ENCODE results near the gene SERINC5. TPM values are rescaled to one million over a fixed set of nuclear protein-coding genes. Genes with fewer than 3 reads are reported as not detected.

Gene SERINC5
- total and polyA plus RNA-seq, 2 experiments from 2014 or later = 5.4 to 11.7 TPM

- Histone ChIP-seq H3K4me3 (no peak overlapping the region), H3K9ac (no peak overlapping the region), H4K20me1 (ENCODE audit: insufficient read depth) (no peaks in the 10 kb centered on the region), H3K4me2 (ENCODE audit: unreplicated experiment) (no peak overlapping the region), H2AFZ (no peak overlapping the region), H3K27me3 (replicated peaks; ENCODE audit: insufficient read depth) (no peaks in the 10 kb centered on the region), H3K9me2 (ENCODE audit: insufficient read depth) (no peaks in the 10 kb centered on the region), H3K9me3 (ENCODE audit: low read depth) (no peaks in the 10 kb centered on the region), H3F3A (ENCODE audit: insufficient read depth) (no peaks in the 10 kb centered on the region), H3K79me2 (ENCODE audit: insufficient read depth) (peaks cover 21% of the 10 kb centered on the region), H3K4me1 (ENCODE audit: insufficient read depth) (no peaks in the 10 kb centered on the region), H3K27ac (no peak overlapping the region), H3K36me3 (ENCODE audit: low read depth) (no peaks in the 10 kb centered on the region)
- no peak for DNase-seq
- TF ChIP-seq EZH2phosphoT487 (IDR thresholded peaks at IDR 0.05; ENCODE audit: insufficient read depth, low read depth) (no peak), EZH2 (IDR thresholded peaks at IDR 0.05; ENCODE audit: insufficient read depth, poor library complexity, severe bottlenecking) (no peak)
- in situ Hi-C loops (cut with MboI) = no loop called here
- WGBS, 2 experiments (ENCODE audit: low coverage in 1 of 2, low lambda C conversion rate in 2 of 2, missing lambda C conversion rate in 2 of 2) = 94 to 96% methylated on average over 9 of the region's 9 CpGs
Observed at GRCh38 chr5:80223561-80223960, 32.3 kb downstream of the SERINC5 start.

DNA sequence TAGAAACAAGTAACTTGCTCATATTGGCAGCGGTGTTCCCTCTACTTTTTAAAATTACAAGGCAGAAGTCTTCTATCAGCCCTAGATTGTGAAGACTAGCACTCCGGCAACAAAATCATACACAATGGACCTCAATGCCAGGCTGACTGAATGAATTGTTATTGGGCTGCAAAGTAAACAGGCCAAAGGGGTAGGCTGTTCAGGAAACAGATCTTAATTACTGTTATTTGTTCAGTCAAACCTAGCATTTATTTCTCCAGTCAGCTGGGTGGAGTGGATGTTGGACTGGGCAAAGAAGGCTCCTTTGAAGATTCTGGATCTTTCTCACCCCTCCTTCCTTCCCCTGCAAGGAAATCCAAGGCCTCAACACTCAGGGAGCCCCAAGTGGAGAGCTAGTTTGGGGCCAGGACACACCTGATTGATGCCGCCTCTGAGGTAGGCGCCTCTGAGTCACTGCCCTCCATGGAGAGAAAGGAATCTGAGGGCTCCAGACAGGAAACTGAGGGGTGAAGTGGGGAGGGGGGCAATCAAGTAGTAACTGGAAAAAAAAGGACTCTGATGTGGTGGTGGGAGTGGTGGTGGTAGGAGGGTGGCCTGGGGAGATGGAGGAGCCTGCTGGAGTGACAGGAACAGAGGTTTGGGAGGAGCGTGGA, 35.5 kb downstream of the SERINC5 start:
- Histone ChIP-seq H3K79me2 (ENCODE audit: insufficient read depth) (0 out of 2 replicates have a peak, but pooled peaks cover 4% of the 10 kb centered on the region), H3K9ac (no peak overlapping the region), H3K4me3 (no peak overlapping the region), H3K27me3 (replicated peaks; ENCODE audit: insufficient read depth) (no peaks in the 10 kb centered on the region), H3K4me2 (ENCODE audit: unreplicated experiment) (no peak overlapping the region), H3K4me1 (ENCODE audit: insufficient read depth) (peaks cover 3% of the 10 kb centered on the region; the same call in 1 of the 2 replicates), H3K9me2 (ENCODE audit: insufficient read depth) (no peaks in the 10 kb centered on the region), H3K36me3 (ENCODE audit: low read depth) (no peaks in the 10 kb centered on the region), H3K27ac (no peak overlapping the region), H3K9me3 (ENCODE audit: low read depth) (no peaks in the 10 kb centered on the region), H3F3A (ENCODE audit: insufficient read depth) (no peaks in the 10 kb centered on the region), H2AFZ (no peak overlapping the region), H4K20me1 (ENCODE audit: insufficient read depth) (no peaks in the 10 kb centered on the region)
- no peak for DNase-seq
- in situ Hi-C loops (cut with MboI) = no loop called here
- TF ChIP-seq EZH2phosphoT487 (IDR thresholded peaks at IDR 0.05; ENCODE audit: insufficient read depth, low read depth) (no peak), EZH2 (IDR thresholded peaks at IDR 0.05; ENCODE audit: insufficient read depth, poor library complexity, severe bottlenecking) (no peak)
- WGBS, 2 experiments (ENCODE audit: low coverage in 1 of 2, low lambda C conversion rate in 2 of 2, missing lambda C conversion rate in 2 of 2) = 96 to 99% methylated on average over 5 of the region's 5 CpGs

GRCh38 chr5:80219391-80219790, 36.5 kb downstream of the SERINC5 start:
- no peak for TF ChIP-seq EZH2 (IDR thresholded peaks at IDR 0.05; ENCODE audit: insufficient read depth, poor library complexity, severe bottlenecking)
- no peak for TF ChIP-seq EZH2phosphoT487 (IDR thresholded peaks at IDR 0.05; ENCODE audit: insufficient read depth, low read depth)
- WGBS, 2 experiments (ENCODE audit: low coverage in 1 of 2, low lambda C conversion rate in 2 of 2, missing lambda C conversion rate in 2 of 2) = 81 to 90% methylated on average over 4 of the region's 4 CpGs
- Histone ChIP-seq H3K9me3 (ENCODE audit: low read depth) (no peaks in the 10 kb centered on the region), H3K36me3 (ENCODE audit: low read depth) (no peaks in the 10 kb centered on the region), H3K4me1 (ENCODE audit: insufficient read depth) (peaks cover 8% of the 10 kb centered on the region), H3K9ac (no peak overlapping the region), H3K4me3 (no peak overlapping the region), H3K79me2 (ENCODE audit: insufficient read depth) (0 out of 2 replicates have a peak, but pooled peaks cover 3% of the 10 kb centered on the region), H4K20me1 (ENCODE audit: insufficient read depth) (no peaks in the 10 kb centered on the region), H3K27me3 (replicated peaks; ENCODE audit: insufficient read depth) (no peaks in the 10 kb centered on the region), H3K4me2 (ENCODE audit: unreplicated experiment) (no peak overlapping the region), H3K27ac (no peak overlapping the region), H3F3A (ENCODE audit: insufficient read depth) (0 out of 2 replicates have a peak, but pooled peaks cover 3% of the 10 kb centered on the region), H3K9me2 (ENCODE audit: insufficient read depth) (no peaks in the 10 kb centered on the region), H2AFZ (no peak overlapping the region)
- no peak for DNase-seq
- in situ Hi-C loops (cut with MboI) = no loop called here

- Histone ChIP-seq H3K79me2 (ENCODE audit: insufficient read depth) (0 out of 2 replicates have a peak, but pooled peaks cover 3% of the 10 kb centered on the region), H3K4me2 (ENCODE audit: unreplicated experiment) (no peak overlapping the region), H3K9me2 (ENCODE audit: insufficient read depth) (no peaks in the 10 kb centered on the region), H4K20me1 (ENCODE audit: insufficient read depth) (no peaks in the 10 kb centered on the region), H3K4me1 (ENCODE audit: insufficient read depth) (peaks cover 15% of the 10 kb centered on the region), H3K36me3 (ENCODE audit: low read depth) (no peaks in the 10 kb centered on the region), H3F3A (ENCODE audit: insufficient read depth) (peaks cover 10% of the 10 kb centered on the region; the same call in 1 of the 2 replicates), H3K27ac (no peak overlapping the region), H2AFZ (no peak overlapping the region), H3K27me3 (replicated peaks; ENCODE audit: insufficient read depth) (no peaks in the 10 kb centered on the region), H3K4me3 (no peak overlapping the region), H3K9ac (no peak overlapping the region), H3K9me3 (ENCODE audit: low read depth) (no peaks in the 10 kb centered on the region)
- in situ Hi-C loops (cut with MboI) = no loop called here
- DNase-seq = no peak
- 38 to 56% methylated on average over 2 of the region's 2 CpGs for WGBS, 2 experiments (ENCODE audit: low coverage in 1 of 2, low lambda C conversion rate in 2 of 2, missing lambda C conversion rate in 2 of 2)
- TF ChIP-seq EZH2 (IDR thresholded peaks at IDR 0.05; ENCODE audit: insufficient read depth, poor library complexity, severe bottlenecking) = no peak
- TF ChIP-seq EZH2phosphoT487 (IDR thresholded peaks at IDR 0.05; ENCODE audit: insufficient read depth, low read depth) = no peak
Observed at GRCh38 chr5:80217667-80218066, 38.2 kb downstream of the SERINC5 start.
